ENCODE measurements around the gene DNAI7. TPM values are rescaled to one million over a fixed set of nuclear protein-coding genes. Genes with fewer than 3 reads are reported as not detected.

Gene DNAI7
- total and polyA plus RNA-seq, 2 of the 8 experiments (the other 6 are each of a cell fraction or from before 2014, with no cell fraction given): 0.12 to 0.28 TPM

DNA sequence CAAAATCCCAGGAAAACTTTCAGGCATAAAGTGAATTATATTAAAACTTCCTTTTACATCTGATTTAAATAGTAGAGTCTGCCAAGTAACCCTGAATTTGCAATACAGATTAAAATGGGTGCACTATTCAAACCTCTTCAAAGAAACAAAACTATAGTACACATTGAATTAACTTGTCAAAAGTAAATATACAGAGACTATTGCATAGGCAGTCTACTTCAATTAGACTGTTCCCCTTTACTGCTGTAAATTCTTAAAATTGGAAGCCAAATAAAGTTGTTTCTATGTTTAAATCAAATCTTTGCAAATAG lies 48.7 kb upstream of the DNAI7 start:
- Histone ChIP-seq H3K4me3 (ENCODE audit: extremely low read depth in 1 of 4, insufficient read depth in 2 of 4, low read depth in 3 of 4, low read length in 4 of 4) (no peak overlapping the region), H2BK12ac (ENCODE audit: low read depth, low read length) (no peak overlapping the region), H3K4ac (replicated peaks; ENCODE audit: insufficient read length, low read depth, low read length) (no peak overlapping the region), H4K91ac (replicated peaks; ENCODE audit: insufficient read length, low read length) (no peak overlapping the region), H2AFZ (ENCODE audit: low read length) (no peak overlapping the region), H2BK15ac (ENCODE audit: low read length) (no peak overlapping the region), H4K20me1 (replicated peaks in 1 of 2; ENCODE audit: control insufficient read depth in 1 of 2, insufficient read depth in 2 of 2, low read length in 2 of 2) (peaks cover 0 to 9% of the 10 kb centered on the region in 2 experiments), H3K9me3 (ENCODE audit: insufficient read depth in 2 of 2, low read depth in 1 of 2, low read length in 1 of 2) (no peaks in the 10 kb centered on the region), H3K79me2 (ENCODE audit: control insufficient read depth in 1 of 2, insufficient read depth in 2 of 2, low read length in 2 of 2) (peaks cover 4 to 83% of the 10 kb centered on the region in 2 experiments; a peak in 3 of 4 replicates), H3K14ac (ENCODE audit: insufficient read length) (no peak overlapping the region), H3K9ac (replicated peaks in 1 of 4; ENCODE audit: extremely low read depth in 1 of 4, low read depth in 3 of 4, low read length in 3 of 4) (no peak overlapping the region), H3K23ac (ENCODE audit: insufficient read length) (no peak overlapping the region), H3K23me2 (ENCODE audit: low read depth, low read length) (no peaks in the 10 kb centered on the region), H4K8ac (ENCODE audit: extremely low read depth, insufficient read depth, low read length) (no peak overlapping the region), H2BK20ac (ENCODE audit: low read length) (no peak overlapping the region), H3K79me1 (ENCODE audit: low read depth, low read length) (0 out of 2 replicates have a peak, but pooled peaks cover 2% of the 10 kb centered on the region), H3K27me3 (replicated peaks in 1 of 4; ENCODE audit: control insufficient read depth in 3 of 4, extremely low read depth in 1 of 4, insufficient read depth in 3 of 4, low read length in 3 of 4) (no peaks in the 10 kb centered on the region), H3K27ac (ENCODE audit: low read depth, low read length) (no peak overlapping the region), H4K5ac (ENCODE audit: insufficient read length, low read depth, low read length) (no peak overlapping the region), H3K18ac (ENCODE audit: extremely low read depth, low read length) (no peak overlapping the region), H3K56ac (replicated peaks; ENCODE audit: insufficient read length, low read depth, low read length) (no peak overlapping the region), H3K36me3 (ENCODE audit: control insufficient read depth in 2 of 4, insufficient read depth in 4 of 4, low read length in 3 of 4) (peaks cover 0 to 33% (median 0%) of the 10 kb centered on the region in 4 experiments; a peak in 6 of 8 replicates), H3K4me1 (replicated peaks in 1 of 4; ENCODE audit: control insufficient read depth in 3 of 4, insufficient read depth in 4 of 4, low read length in 3 of 4) (no peaks in the 10 kb centered on the region), H3K4me2 (ENCODE audit: insufficient read depth in 1 of 2, low read depth in 2 of 2, low read length in 2 of 2) (no peak overlapping the region), H2BK5ac (ENCODE audit: low read depth, low read length) (no peak overlapping the region), H2AK5ac (ENCODE audit: low read depth, low read length) (no peak overlapping the region), H2BK120ac (replicated peaks; ENCODE audit: low read depth, low read length) (no peak overlapping the region)
- TF ChIP-seq CTBP2 (IDR thresholded peaks at IDR 0.05; ENCODE audit: borderline replicate concordance, insufficient read depth, insufficient read length, low read length) (no peak), RAD21 (IDR thresholded peaks at IDR 0.05 in 1 of 2, conservative IDR thresholded peaks at IDR 0.05 in 1 of 2; ENCODE audit: low read depth in 2 of 2, low read length in 2 of 2) (no peak), JUND (IDR thresholded peaks at IDR 0.05; ENCODE audit: low read length) (no peak)
- CTCF ChIA-PET (ENCODE audit: partially characterized antibody): no interaction called here
- no peak for DNase-seq (ENCODE audit: low read depth in 1 of 2, low spot score in 2 of 2)
- FAIRE-seq: no peak
- POLR2A ChIA-PET (ENCODE audit: partially characterized antibody): no interaction called here
